GM18502 (cell line): Measurements from ENCODE around the gene PRELID3B.

Source experiments
- ATAC-seq: cut with Tn5 transposase; IDR thresholded peaks from one replicate; pipeline ENCODE4 v1.9.1; 2021; ENCODE audit warnings: mild to moderate bottlenecking; ENCODE audit not compliant: unreplicated experiment, poor library complexity

PRELID3B gene

DNA sequence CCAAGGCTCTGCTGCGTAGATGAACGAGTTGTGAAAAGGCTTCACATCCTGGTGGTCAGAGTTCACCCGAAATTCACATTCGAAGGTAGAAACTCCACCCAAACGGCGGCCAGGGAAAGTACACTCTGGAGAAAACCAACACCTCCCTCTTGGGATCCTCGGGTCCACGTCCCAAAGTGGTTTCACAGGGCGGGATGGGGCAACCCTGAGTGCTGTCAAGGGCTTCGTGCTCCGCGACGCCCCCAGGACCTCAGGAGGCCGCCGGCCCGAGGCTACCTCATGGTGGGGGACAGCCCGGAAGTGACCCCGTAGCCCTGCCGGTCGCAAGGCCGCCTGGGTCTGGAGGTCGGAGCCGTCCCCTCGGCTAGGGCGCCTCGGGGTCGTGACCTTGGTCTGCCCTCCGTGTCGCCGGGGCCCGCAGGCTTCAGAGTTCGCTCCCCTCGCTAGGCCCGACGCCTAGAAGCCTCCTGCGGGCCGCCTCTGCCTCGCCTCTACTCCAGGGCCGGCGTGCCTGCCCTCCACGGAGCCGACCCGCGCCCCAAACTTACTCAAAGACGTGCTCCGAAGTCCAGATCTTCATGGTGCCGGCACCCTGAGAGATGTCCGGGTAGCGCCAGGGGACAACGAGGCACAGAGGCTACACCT lies at the start of gene PRELID3B:
TSS of gene PRELID3B (minus strand) at position 636 of the 645 bp plus-strand sequence. CDS start at position 580, 56 bp downstream.
- ATAC-seq: peak; percentile 32

DNA sequence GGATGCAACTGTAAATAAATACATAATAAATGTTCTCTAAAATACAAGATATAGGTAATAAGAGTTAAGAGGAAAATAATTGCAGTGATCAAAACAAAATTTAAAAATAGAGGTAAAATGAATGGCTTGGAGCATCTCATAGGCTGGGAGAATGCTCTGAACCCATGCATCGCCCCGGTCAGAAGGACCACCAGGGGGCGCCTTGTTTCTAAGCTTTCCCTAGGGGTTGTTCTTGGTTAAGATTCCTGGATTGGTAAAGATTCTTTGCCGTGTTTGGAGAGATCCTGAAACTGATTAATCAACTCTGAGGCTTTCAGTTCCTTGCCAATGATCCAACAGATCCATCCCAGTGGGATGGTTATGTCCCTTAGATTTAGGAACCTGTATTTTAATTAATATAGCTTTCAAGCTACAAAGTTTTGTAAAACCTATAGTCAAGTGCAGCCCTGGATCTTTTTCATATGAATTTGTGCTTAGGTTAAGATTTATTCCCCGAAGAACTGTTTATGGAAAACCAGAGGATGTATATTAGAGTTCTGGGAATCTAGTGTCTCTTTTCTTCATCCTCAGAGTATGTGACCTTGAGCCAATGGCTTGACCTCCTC lies 45.3 kb upstream of the PRELID3B start:
- no peak for ATAC-seq

DNA sequence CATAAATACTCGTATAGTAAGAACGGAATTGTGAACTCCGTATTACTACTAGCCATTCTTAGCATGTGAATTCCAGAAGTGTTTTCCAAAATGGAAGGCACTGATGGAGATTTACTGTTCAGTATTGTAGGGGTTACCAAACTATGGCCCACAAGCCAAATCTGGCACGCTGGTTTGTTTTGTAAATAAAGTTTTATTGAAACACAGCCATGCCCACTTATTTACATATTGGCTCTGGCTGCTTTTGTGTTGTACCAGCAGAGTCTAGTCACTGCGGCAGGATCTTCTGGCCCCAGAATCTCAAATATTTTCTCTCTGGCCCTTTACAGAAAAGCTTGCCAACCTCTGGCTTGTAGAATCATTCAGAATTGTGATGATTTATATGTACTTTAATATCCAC lies 44.3 kb upstream of the PRELID3B start:
- ATAC-seq: no peak

DNA sequence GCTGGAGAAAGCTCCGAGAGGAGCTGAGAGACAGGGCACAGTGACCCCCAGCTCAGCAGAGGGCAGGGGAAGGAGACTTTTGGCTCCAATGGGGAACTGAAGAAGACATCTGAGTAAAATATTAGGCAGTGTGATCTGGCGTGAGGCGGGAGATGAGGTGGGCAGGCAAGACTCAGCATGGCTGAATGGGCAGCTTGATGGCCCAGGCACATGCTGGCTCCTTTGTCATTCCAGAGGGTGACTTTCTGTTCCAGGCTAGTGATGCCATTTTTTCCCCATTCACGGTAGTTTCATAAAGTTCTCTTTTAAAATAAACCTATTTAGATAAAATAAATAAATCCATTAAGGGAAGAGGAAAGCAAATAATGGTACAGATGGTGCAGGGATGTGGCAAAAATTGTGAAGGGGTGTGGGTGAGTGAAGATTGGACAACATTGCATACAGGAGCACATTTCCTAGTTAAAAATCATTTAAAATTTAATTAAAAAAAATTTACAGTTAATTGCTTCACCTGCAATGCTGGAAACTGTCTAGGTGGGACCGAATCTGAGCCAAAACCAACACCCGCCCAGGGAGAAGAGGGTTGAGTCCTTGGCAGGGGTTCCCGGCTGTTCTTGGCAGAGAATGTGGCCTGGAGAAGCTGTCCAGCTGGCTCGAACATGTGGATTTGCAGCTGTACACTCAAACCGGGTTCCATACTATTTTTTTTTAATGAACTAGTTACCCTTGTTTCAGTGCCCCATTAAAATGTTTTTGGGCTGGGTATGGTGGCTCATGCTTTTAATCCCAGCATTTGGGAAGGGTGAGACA lies 41.7 kb upstream of the PRELID3B start:
- ATAC-seq: no peak

DNA sequence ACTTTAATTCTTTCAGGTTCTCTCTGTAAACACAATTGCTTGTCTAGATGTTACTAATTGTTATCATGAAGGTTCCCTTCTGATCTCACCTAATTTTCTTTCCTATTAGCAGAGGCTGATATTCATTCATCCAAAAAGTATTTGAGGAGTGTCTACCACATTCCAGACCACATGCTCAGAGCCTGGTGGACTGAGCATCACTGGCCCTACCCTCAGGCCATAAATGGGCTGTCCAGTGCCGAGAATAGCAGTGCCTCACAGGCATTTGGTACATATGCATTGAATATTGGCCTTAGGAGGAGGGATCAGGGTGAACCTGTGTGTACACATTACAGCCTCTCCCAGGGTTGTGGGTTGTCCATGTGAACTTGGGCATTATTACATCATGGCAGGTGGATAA lies 40.4 kb upstream of the PRELID3B start:
- ATAC-seq: no peak

DNA sequence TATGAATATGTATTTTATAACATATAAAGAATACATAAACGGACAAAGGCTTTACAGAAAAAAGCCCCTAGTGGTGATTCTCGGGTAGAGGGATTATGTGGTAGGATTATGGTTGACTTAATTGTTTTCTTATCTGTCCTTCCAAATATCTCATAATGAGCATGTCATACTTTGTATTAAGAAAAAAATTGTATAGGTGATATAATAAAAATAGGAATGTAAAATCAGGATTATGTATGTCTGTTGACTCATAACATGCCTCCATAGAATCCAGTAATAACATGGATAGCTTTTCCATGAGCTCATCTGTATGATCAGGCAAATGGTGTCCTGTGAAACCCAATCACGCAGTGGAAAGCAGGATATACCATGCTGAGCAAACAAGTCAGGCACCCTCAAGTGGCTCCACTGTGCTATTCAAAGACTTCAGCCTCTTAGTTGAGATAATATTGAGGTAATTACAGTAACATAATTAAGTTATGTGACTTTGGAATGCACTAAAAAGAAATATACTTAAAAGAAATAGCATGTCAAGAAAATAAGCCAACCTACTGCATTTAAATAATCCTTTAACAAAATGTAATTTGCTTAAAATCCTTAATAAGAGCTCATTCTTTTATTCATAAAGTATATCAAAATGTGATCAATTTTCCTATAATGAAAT lies 39.6 kb upstream of the PRELID3B start:
- no peak for ATAC-seq

DNA sequence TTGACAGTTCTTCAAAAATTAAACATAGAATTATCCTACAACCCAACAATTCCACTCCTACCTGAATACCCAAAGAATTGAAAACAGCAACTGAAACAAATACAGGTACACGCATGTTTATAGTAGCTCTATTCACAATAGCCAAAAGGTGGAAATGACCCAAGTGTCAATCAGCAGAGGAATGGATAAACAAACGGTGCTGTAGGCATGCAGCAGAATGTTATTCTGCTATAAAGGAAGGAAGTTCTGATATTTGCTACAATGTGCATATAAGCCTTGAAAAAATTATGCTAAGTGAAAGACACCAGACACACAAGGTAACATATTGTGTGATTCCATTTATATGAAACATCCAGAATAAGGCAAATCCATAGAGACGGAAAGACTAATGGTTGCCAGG lies 38.5 kb upstream of the PRELID3B start:
- ATAC-seq: no peak

DNA sequence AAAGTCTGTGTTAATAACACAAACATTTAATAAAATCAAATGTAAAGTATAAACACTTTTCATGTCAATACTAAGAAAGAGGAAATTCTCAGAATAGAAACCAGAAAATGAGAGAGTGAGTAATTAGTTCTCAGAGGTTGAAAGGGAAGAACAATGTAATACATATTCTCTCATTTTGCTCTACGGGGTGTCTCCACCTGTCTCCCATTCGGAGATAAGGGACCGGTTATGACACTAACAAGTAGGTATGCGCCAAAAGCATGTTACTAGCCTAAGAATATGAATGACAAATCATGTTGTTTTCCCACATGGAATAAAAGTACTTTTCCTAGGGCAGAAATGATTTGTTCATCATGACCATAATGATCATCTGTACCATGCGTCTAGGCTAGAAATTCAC lies 35.6 kb upstream of the PRELID3B start:
- no peak for ATAC-seq

DNA sequence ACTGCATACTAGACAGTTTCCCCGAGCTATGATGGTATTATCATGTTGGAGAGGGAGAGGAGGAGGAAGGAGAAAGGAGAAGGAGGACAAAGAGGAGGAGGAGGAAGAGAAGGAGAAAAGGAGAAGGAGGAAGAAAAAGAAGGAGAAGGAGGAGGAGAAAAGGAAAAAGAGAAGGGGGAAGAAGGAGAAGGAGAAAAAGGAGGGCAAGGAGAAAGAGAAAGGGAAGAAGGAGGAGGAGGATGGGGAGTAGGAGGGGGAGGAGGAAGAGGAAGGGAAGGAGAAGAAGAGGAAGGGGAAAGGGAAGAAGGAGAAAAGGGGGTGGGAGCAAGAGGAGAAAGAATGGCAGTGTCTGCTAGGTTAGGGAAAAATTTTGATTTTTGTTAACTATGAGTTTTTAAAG lies 35.1 kb upstream of the PRELID3B start:
- no peak for ATAC-seq

DNA sequence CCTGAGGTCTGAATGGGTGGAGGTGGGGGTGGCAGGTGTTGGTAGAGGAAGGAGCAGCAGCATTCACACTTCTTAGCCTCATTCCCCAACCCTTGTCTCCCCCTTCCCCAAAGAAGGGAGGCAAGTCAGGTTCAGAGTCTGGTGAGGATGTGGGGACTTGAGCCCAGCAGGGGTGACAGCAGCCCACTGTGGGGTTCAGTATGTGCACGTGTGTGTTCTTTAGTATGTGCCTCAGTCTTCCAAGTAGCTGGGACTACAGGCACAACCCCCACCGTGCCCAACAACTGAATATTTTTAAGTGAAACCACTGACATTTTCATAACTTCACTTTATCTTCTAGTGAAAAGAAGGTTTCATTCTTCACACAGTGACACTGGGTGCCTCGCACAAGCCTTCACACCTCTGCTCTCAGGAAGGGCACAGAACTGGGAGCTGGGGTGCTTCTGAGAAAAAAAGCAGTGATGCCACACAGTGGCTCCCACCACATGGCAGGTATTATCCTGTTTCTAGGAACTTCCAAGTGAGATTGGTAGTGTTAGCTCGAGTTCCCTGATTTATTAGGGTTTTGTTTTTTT lies 33.4 kb upstream of the PRELID3B start:
- no peak for ATAC-seq

DNA sequence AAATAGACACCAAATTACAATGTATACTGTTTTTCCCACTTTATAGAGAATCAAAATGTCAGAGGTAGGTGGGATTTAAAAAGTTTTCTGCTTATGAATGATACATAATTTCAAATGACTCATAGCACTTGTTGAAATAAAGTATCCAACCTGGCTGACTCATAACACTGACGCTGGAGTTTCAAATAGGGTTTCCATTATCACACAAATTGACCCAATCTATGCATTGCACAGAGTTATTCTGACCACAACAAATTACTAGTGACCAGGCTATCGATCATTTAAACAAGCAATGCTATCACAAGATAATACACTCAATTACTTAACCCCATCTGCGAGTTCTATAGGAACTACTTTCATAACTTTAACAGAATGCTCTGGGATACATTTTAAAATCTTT lies 31.9 kb upstream of the PRELID3B start:
- ATAC-seq: no peak

DNA sequence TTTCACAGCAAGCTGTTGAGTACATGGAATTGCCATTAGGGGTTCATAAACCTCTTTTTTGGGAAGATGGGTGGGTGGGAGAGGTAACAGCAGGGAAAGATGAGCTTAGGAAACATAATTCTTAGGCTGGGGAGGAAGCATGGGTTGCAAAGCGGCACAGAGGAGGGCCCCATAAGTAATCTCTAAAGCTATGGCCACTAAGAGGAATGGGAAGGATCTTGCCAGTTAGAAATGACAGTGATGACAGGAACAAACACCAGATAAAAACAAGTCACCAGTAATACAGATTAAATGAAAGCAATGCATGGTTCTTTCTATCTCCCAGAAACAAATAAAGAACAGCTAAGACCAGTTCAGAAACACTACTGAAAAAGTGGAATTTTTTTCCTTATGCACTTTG lies 31.0 kb upstream of the PRELID3B start:
- no peak for ATAC-seq

DNA sequence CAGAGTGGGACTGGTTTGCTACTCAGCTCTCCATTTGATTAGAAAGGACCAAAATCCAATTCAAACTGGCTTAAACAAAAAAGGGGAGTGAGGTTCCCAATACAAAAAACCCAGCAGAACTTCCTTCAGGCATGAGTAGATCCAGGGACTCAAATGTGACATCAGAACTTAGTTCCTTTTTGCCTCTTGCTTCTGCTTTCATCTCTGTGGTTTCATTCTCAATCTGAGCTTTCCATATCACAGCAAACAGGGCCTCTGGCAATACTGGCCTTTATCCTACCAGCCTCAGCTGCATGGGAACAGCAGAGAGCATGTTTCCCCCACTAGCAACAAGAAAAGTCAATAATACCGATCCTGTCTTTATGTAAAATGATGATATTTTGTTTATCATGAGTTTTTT lies 28.6 kb upstream of the PRELID3B start:
- ATAC-seq: no peak

DNA sequence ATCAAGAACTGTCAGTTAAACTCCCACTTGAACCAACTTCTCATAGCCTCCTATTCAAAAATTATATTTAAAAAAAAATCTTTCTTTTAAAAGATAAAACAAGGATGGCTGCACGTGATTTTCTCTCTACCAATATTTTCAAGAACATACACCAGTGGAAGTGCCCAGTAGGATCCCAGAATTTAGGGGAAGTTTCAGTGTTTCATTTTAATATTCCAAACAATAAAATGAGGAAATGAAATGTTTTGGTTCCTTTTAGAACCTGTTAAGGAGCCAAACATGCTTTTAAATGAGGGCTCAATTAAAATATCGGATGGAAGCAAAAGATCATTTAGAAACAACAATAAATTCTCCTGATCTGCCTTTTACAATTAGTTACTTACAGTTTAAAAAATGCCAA lies 26.4 kb upstream of the PRELID3B start:
- ATAC-seq: no peak

DNA sequence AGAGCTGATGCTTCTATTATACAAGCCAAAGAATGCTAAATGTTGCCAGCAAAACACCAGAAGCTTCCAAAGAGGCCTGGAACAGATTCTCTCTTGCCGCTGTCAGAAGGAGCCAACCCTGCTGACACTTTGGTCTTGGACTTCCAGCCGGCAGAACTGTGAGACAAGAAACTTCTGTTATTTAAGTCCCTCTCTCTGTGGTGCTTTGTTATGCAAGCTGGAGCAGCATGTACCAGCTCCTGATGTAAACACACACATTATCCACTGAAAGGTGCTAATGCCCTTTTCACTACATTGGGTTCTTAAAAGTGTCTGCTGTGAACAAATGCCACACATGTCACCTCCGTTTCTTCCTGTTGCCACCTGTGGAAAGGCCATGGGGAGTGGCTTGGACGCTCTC lies 25.9 kb upstream of the PRELID3B start:
- no peak for ATAC-seq

DNA sequence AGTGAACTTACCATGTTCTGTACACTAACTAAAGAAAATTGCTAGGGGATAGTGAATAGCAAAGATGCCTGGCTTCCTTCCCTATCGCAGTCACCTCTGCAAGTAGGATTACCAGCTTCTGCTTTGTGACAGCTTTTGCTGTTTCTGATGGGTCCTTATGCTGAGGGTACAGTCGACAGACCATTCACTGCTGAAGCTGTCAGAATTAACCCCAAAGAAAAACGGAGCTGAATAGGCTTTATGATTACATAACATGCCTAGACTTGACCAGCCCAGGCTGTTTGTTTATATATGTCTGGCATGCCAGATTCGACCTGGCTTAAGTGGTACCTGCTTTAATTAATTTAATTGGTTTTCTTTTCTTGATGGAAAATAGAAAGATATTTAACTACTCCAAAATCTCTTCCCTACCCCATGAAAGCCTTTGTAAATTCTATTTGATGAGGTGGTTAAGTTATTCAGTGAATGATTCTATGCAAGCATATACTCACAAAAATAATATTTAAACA lies 21.7 kb upstream of the PRELID3B start:
- ATAC-seq: no peak

DNA sequence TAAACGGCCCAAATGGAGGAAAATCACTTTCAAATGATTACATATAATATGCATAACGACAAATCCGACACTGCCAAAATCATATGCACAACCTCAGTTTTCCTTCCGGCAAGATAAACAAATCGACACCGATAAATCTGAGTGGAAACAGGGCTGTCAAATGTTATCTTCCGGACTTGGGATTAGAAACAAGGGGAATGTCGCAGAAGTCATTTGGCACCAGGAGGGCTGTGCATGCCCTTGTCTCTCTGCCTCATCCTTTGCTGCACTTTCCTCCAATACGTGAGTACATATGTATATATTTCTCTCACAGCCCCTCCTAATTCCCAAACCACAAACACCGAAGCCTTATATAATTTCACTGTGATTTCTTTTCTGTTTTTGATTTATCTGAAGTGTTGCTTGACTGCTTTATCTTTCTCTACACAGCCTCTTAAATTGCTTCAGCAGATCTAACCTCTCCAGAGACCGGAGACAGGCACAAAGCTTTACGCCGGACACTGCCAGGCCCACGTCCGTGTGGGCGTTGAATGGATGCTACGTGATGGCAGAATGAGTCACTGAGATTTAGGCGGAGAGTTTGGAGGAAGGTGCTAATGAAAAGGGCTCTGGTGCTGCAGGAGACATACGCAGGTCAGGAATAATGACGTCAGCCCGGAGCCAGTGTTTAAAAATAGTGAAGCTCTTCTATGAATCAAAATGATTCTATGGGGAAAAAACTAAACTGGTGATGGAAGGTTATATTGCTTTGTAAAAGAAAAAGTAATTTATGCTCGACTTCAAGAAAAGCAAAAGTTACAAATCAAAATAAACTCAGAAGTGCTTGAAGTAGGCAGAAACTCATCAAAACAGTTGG lies 21.0 kb upstream of the PRELID3B start:
- ATAC-seq: no peak

DNA sequence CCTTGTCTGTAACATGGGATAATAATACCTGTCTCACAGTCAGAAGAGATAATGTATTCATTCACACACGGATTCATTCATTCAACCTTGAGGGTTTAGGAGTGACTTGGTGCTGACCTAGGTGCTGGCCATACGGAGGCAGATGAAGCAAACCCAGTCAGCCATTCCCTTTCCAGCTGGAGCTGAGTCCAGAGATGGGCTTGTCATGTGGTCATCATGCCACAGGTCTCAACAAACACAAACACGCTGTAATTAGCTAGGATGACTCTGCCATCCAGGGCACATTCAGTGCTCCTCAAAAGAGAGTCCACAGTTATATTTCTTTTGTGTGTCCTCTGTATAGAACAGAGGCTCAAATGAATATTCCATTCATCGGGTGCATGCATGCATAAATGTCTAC lies 19.5 kb upstream of the PRELID3B start:
- ATAC-seq: no peak

DNA sequence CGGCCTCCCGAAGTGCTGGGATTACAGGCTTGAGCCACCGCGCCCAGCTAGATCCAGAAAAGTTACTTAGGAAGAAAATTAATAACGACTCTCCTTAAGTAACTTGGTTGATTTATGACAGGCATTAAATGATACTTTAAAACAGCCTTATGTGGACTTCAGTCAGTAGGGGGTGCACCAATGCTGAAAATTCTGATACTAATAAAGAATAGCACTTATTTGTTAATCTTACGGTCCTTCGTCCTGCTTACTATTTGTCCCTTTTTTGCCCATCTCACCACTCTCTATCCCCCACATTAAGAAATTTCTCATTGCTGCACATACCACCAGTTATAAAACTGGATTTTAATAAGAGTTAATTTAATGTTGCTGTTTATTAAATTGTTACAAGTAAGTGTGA lies 12.7 kb upstream of the PRELID3B start:
- no peak for ATAC-seq
